Dedifferentiated amniotic fluid mesenchymal stem cell (primary cell): ENCODE results near the gene TBC1D19.
A peak's percentile ranks its signal among the peaks of the same experiment; 100 is the strongest.
"Not testable (repeated sequence)": the region's sequence is repeated elsewhere in the genome, so short reads cannot be mapped to it uniquely, and the experiment has no call there.

Experiments
- DNase-seq: peaks from one replicate; pipeline ENCODE4 v3.0.0-alpha.2; 2016; ENCODE audit errors: extremely low spot score

The TBC1D19 gene

GRCh38 chr4:26583865-26584652, at the start of gene TBC1D19:
TBC1D19 (plus strand) TSS chr4:26584084; CDS start chr4:26584194, 110 bp downstream.
- DNase-seq = peak; percentile 89

DNA sequence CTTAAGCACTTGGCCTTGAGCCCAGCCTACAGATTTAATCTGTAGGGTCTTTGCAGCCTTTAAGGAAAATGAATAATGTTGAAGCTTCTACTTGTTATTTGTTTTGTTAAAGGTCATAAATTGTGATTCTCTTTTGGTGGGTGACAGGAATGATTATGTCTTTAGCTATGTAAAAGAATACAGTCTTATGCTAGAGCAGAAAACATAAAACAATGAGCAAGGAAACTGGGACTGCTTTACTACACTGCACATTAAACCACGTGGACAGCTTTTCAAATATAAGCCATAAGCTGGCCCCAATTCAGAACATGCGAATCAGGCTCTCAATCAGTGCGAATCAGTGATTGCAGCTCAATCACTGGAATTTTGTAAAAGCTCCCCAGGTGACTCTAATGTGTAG, 40.9 kb upstream of the TBC1D19 start:
- DNase-seq = no peak

- DNase-seq = no peak
Observed at GRCh38 chr4:26544421-26544820, 39.5 kb upstream of the TBC1D19 start.

DNA sequence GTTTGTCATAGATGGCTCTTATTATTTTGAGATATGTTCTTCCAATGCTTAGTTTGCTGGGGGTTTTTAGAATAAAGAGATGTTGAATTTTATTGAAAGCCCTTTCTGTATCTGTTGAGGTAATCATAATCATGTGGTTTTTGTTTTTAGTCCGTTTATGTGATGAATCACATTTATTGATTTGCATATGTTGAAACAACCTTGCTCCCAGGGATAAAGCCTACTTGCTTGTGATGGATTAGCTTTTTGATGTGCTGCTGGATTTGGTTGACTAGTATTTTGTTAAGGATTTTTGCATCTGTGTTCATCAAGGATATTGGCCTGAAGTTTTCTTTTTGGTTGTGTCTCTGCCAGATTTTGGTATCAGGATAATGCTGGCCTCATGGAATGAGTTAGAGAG, 35.5 kb upstream of the TBC1D19 start:
- DNase-seq = not testable (repeated sequence)

- DNase-seq = peak; percentile 94
Observed at GRCh38 chr4:26557164-26557563, 26.7 kb upstream of the TBC1D19 start.

- no peak for DNase-seq
Observed at GRCh38 chr4:26558166-26558895, 25.6 kb upstream of the TBC1D19 start.

GRCh38 chr4:26566133-26566532, 17.8 kb upstream of the TBC1D19 start:
- no peak for DNase-seq

GRCh38 chr4:26568446-26568994, 15.4 kb upstream of the TBC1D19 start:
- peak; percentile 96 for DNase-seq

DNA sequence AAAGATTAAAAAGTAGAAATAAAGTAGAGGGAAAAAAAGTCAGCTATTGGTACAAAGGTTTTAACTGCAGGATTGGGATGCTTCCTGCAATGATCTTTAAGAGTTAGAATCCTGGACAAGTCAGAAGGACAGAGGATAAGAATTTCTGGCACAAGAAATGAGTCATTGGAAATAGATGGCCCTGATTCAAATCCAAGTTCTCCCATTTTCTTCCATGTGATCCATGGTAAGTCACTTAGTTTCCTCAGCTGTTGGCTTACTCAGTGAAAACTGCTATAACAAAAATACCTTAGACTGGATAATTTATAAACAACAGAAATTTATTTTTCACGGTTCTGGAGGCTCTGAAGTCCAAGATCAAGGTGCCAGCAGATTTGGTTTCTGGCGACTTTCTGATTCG, 13.3 kb upstream of the TBC1D19 start:
- no peak for DNase-seq

- DNase-seq = no peak
Observed at GRCh38 chr4:26573389-26573794, 10.5 kb upstream of the TBC1D19 start.

GRCh38 chr4:26574563-26574962, 9.3 kb upstream of the TBC1D19 start:
- no peak for DNase-seq

DNA sequence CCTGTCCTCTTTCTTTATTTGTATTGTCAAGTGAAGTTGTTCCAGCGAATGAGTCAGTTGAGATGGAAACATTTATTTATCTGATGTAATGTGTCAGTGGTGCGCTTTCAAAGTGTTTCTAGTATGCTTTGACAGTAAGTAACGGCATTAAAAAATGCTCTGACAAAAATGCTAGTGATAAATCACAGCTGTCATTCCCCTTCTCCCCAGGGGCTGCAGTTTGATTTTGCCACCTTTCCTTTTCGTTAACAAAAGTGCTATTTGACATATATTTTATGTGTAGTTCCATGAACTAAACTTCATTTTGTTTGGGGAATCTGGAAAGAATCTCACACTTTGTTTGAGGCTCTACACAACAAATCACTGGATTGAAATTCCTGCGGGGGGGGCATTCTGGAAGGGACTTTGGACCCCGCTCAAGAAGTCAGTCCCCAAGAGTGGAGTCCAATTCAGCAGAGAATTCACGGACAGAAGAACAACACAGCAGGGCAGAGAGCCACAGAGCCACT, 7.6 kb upstream of the TBC1D19 start:
- peak; percentile 54 for DNase-seq

DNA sequence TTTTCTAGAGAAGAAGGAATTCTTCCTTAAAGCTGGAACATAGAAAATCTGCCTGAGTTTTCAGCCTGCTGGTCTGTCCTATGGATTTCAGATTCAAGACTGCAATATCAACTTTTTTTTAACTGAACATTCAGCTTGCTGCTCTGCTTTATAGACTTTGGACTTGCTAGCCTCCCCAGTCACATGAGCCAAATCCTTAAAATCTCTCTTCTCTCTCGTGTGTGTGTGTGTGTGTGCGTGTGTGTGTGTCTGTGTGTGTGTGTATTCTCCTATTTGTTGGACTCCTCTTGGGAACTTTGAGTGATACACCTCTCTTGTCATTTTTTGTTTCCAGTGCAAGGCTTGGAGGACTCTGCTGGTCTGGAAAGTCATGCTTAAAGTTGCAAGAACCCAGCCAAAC, 6.8 kb upstream of the TBC1D19 start:
- no peak for DNase-seq

DNA sequence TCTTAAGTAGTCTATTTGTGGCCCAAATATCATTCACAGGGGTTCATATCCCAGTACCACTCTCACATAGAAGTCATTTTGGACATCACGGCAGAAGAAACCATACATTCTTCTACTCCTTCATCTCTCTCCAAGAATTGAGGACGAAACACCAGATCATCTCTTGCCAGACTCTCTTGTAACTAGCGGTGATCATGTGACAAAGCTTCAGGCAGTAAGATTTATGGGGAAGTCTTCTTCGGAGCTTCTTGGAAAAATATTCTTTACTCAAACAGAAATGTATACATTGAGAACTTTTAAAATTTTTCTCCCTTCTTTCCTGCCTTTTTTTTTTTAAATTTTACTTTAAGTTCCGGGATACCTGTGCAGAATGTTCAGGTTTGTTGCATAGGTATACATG, 4.7 kb upstream of the TBC1D19 start:
- no peak for DNase-seq

DNA sequence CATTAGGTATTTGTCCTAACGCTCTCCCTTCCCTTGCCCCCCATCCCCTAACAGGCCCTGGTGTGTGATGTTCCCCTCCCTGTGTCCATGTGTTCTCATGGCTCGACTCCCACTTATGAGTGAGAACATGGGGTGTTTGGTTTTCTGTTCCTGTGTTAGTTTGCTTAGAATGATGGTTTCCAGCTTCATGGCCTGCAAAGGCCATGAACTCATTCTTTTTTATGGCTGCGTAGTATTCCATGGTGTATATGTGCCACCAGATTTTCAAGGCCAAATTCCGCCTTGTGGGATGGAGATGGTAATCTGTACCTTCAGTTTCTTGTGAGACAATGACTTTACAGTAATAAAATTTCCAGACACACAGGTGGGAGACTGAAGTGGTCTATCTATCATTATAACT, 2.5 kb upstream of the TBC1D19 start:
- DNase-seq = not testable (repeated sequence)

- no peak for DNase-seq
Observed at GRCh38 chr4:26583538-26583864, 383 bp upstream of the TBC1D19 start.

DNA sequence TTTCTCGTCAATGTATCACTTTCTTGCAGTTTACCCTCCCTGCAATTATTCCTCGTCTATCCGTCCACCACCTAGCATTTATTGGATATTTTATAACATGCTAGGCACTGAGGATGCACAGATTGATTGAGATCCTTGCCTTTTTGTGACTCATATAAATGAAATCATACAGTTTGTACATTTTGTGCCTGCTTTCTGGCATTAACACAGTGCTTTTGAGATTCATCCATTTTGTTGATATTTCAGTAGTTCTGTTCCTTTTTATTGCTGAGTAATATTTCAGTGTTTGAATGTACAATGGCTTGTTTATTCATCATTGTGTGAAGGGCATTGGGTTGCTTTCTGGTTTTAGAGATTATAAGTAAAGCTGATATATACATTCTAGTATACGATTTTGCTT, 841 bp downstream of the TBC1D19 start:
- no peak for DNase-seq

GRCh38 chr4:26589705-26590104, 5.8 kb downstream of the TBC1D19 start:
- DNase-seq = no peak

DNA sequence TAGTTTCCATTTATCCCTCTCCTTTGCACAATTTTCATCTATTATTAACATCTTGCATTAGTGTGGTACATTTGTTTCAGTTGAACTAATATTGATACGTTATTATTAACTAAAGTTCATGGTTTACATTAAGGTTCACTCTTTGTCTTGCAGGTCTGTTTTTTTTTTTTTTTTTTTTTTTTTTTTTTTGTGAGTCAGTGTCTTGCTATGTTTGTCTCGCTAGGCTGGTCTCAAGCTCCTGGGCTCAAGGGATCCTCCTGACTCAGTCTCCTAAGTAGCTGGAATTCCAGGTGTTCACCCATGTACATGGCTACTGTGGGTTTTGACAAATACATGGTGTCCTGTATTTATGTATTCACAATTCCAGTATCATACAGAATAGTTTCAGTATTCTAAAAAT, 6.8 kb downstream of the TBC1D19 start:
- DNase-seq = no peak

- not testable (repeated sequence) for DNase-seq
Observed at GRCh38 chr4:26593557-26593956, 9.7 kb downstream of the TBC1D19 start.

- no peak for DNase-seq
Observed at GRCh38 chr4:26594371-26594770, 10.5 kb downstream of the TBC1D19 start.

GRCh38 chr4:26594778-26595177, 10.9 kb downstream of the TBC1D19 start:
- no peak for DNase-seq

- DNase-seq = no peak
Observed at GRCh38 chr4:26596843-26597242, 13.0 kb downstream of the TBC1D19 start.
